RPMI7951 (cell line): ENCODE results near the gene BDH1. TPM values are rescaled to one million over a fixed set of nuclear protein-coding genes. Genes with fewer than 3 reads are reported as not detected.
"Not testable (repeated sequence)": the region's sequence is repeated elsewhere in the genome, so short reads cannot be mapped to it uniquely, and the experiment has no call there.

Experiments used
- DNase-seq: peaks from one replicate; pipeline ENCODE4 v3.0.0-alpha.2; 2012; ENCODE audit warnings: low read depth
- total RNA-seq: library from RNA; depleted of rRNA; stranded (reverse); fragments of >200 nt; shearing (Covaris generic); gene quantifications from 2 replicates; pipeline ENCODE4 v1.2.3, GENCODE V29; 2014

The BDH1 gene
- total RNA-seq, 1 experiment from 2014 or later: 14.5 TPM

- DNase-seq: no peak
Observed at GRCh38 chr3:197486861-197487260, 68.9 kb downstream of the BDH1 start.

- DNase-seq: no peak
Observed at GRCh38 chr3:197485143-197485542, 70.6 kb downstream of the BDH1 start.

- DNase-seq: no peak
Observed at GRCh38 chr3:197484204-197484901, 71.4 kb downstream of the BDH1 start.

GRCh38 chr3:197482001-197482400 lies 73.8 kb downstream of the BDH1 start:
- DNase-seq: peak; percentile 73

- DNase-seq: no peak
Observed at GRCh38 chr3:197480320-197480719, 75.4 kb downstream of the BDH1 start.

- DNase-seq: peak; percentile 93
Observed at GRCh38 chr3:197478746-197479668, 76.8 kb downstream of the BDH1 start.

- not testable (repeated sequence) for DNase-seq
Observed at GRCh38 chr3:197477816-197478215, 78.0 kb downstream of the BDH1 start.

- DNase-seq: no peak
Observed at GRCh38 chr3:197475997-197476525, 79.7 kb downstream of the BDH1 start.

- no peak for DNase-seq
Observed at GRCh38 chr3:197475514-197475913, 80.3 kb downstream of the BDH1 start.

- peak; percentile 64 for DNase-seq
Observed at GRCh38 chr3:197472151-197472550, 83.6 kb downstream of the BDH1 start.

GRCh38 chr3:197471221-197472010 lies 84.4 kb downstream of the BDH1 start:
- peak; percentile 38 for DNase-seq

- DNase-seq: peak; percentile 43
Observed at GRCh38 chr3:197468866-197469382, 86.8 kb downstream of the BDH1 start.

- DNase-seq: peak; percentile 48
Observed at GRCh38 chr3:197468167-197468566, 87.6 kb downstream of the BDH1 start.

GRCh38 chr3:197466586-197467399 lies 89.0 kb downstream of the BDH1 start:
- peak; percentile 92 for DNase-seq

GRCh38 chr3:197465996-197466549 lies 89.7 kb downstream of the BDH1 start:
- peak; percentile 99 for DNase-seq

GRCh38 chr3:197465197-197465995 lies 90.4 kb downstream of the BDH1 start:
- peak; percentile 39 for DNase-seq

GRCh38 chr3:197464794-197465193 lies 91.0 kb downstream of the BDH1 start:
- no peak for DNase-seq

GRCh38 chr3:197463279-197463678 lies 92.5 kb downstream of the BDH1 start:
- peak; percentile 22 for DNase-seq

GRCh38 chr3:197462808-197463207 lies 93.0 kb downstream of the BDH1 start:
- no peak for DNase-seq
